PC-9 (cell line): ENCODE measurements around the gene DRD2.

Source experiments
- CTCF ChIP-seq: fragments of 200-600 bp; sonication (generic); conservative IDR thresholded peaks from 2 replicates; pipeline ENCODE4 v1.6.1; 2017; ENCODE audit warnings: mixed run types, antibody characterized with exemption, mild to moderate bottlenecking, moderate library complexity
- EZH2 ChIP-seq: fragments of 200-600 bp; sonication (generic); IDR thresholded peaks from 2 replicates; pipeline ENCODE4 v1.8.0; 2017; ENCODE audit warnings: antibody characterized with exemption, low read depth

- TF ChIP-seq EZH2, result no peak
- no peak for TF ChIP-seq CTCF
Measured at GRCh38 chr11:113521737-113522517, 46.7 kb upstream of the DRD2 start.
